Astrocyte (in vitro differentiated cells and primary cell): ENCODE measurements around the gene CCS. TPM values are rescaled to one million over a fixed set of nuclear protein-coding genes. Genes with fewer than 3 reads are reported as not detected.

Experiments
- DNase-seq: peaks from one replicate; pipeline ENCODE4 v3.0.0-alpha.2; 2010; ENCODE audit warnings: low read depth
- FAIRE-seq: peaks from 2 replicates; lab custom pipeline; 2011; peaks lifted over from hg19 to GRCh38; lab: Jason Lieb, UNC
- H2AFZ ChIP-seq: 2 replicates; pipeline ENCODE4 v1.6.0; 2012; ENCODE audit warnings: low read depth, low read length, inconsistent platforms
- H3K27ac ChIP-seq: 2 replicates; pipeline ENCODE4 v1.5.1; 2011; ENCODE audit warnings: low read depth, low read length, inconsistent platforms
- H3K27me3 ChIP-seq: 2 replicates; pipeline ENCODE4 v1.6.0; 2011; ENCODE audit warnings: low read length, inconsistent platforms; ENCODE audit not compliant: insufficient read depth
- H3K36me3 ChIP-seq: 2 replicates; pipeline ENCODE4 v1.5.1; 2011; ENCODE audit warnings: low read length, inconsistent platforms; ENCODE audit not compliant: insufficient read depth
- H3K4me1 ChIP-seq: 2 replicates; pipeline ENCODE4 v1.5.1; 2011; ENCODE audit warnings: low read length, inconsistent platforms; ENCODE audit not compliant: insufficient read depth
- H3K4me2 ChIP-seq: 2 replicates; pipeline ENCODE4 v1.6.0; 2012; ENCODE audit warnings: low read length, inconsistent platforms
- H3K4me3 ChIP-seq: 2 replicates; pipeline ENCODE4 v1.5.1; 2011; ENCODE audit warnings: low read depth, mild to moderate bottlenecking, low read length, inconsistent platforms; ENCODE audit not compliant: insufficient read depth
- H3K79me2 ChIP-seq: 2 replicates; pipeline ENCODE4 v1.6.0; 2012; ENCODE audit warnings: mild to moderate bottlenecking, low read length, inconsistent platforms; ENCODE audit not compliant: insufficient read depth
- H3K9ac ChIP-seq: 2 replicates; pipeline ENCODE4 v1.6.0; 2012; ENCODE audit warnings: mild to moderate bottlenecking, low read length, inconsistent platforms
- H3K9me3 ChIP-seq: 2 replicates; pipeline ENCODE4 v1.5.1; 2012; ENCODE audit warnings: low read depth, mild to moderate bottlenecking, low read length, inconsistent platforms; ENCODE audit not compliant: insufficient read depth
- H4K20me1 ChIP-seq: 2 replicates; pipeline ENCODE4 v1.6.0; 2012; ENCODE audit warnings: low read length, inconsistent platforms; ENCODE audit not compliant: insufficient read depth
- H3K27ac Mint-ChIP-seq: one replicate; pipeline ENCODE4 v1.8.0; 2021; ENCODE audit warnings: mild to moderate bottlenecking, mixed read lengths; ENCODE audit not compliant: unreplicated experiment
- H3K27me3 Mint-ChIP-seq: one replicate; pipeline ENCODE4 v1.8.0; 2021; ENCODE audit warnings: low read depth, mixed read lengths; ENCODE audit not compliant: unreplicated experiment
- H3K36me3 Mint-ChIP-seq: one replicate; pipeline ENCODE4 v1.8.0; 2021; ENCODE audit warnings: low read depth, mixed read lengths; ENCODE audit not compliant: unreplicated experiment
- H3K4me1 Mint-ChIP-seq: one replicate; pipeline ENCODE4 v1.8.0; 2021; ENCODE audit warnings: low read depth, mixed read lengths; ENCODE audit not compliant: unreplicated experiment
- H3K4me3 Mint-ChIP-seq: one replicate; pipeline ENCODE4 v1.8.0; 2021; ENCODE audit warnings: mild to moderate bottlenecking, moderate library complexity, mixed read lengths; ENCODE audit not compliant: unreplicated experiment
- H3K9me3 Mint-ChIP-seq: one replicate; pipeline ENCODE4 v1.8.0; 2021; ENCODE audit warnings: mild to moderate bottlenecking, mixed read lengths; ENCODE audit not compliant: unreplicated experiment
- EZH2 ChIP-seq: IDR thresholded peaks from 2 replicates; pipeline ENCODE4 v1.6.1; 2012; ENCODE audit warnings: mild to moderate bottlenecking, low read length, inconsistent platforms; ENCODE audit not compliant: insufficient read depth
- total RNA-seq: library from RNA; stranded (reverse); gene quantifications from 2 replicates; pipeline ENCODE4 v1.2.1, GENCODE V29; 2021
- TF ChIP-seq, protein P1 (sequence below): IDR thresholded peaks from 2 replicates; pipeline ENCODE4 v1.5.1; 2011; ENCODE audit warnings: low read depth, mild to moderate bottlenecking, inconsistent platforms, low read length, moderate library complexity; ENCODE audit not compliant: insufficient read depth

Gene CCS
- total RNA-seq, 1 donor from 2014 or later, result 23.2 TPM

DNA sequence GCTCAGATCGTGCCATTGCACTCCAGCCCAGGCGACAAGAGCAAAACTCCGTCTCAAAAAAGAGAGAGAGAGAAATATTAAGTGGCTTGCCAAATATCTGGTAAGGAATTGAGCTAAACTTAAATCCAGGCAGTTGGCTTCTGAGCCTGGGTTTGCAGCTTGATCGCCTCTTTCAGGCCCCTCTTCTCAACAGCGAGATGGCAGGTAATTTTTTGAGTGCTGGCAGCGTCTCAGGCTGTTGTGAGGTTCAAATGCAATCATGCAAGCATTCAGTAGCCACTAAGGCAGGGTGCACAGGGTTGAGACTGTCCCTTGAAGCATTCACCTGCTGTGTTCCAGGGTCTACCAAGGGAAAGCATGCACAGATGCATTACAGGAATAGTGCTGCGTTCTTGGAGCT is 23.9 kb upstream of the CCS start:
- no peaks in the 10 kb centered on the region for H3K36me3 ChIP-seq
- no peak overlapping the region for H3K27ac Mint-ChIP-seq
- H3K4me2 ChIP-seq, result no peak overlapping the region
- no peak overlapping the region for H3K4me3 Mint-ChIP-seq
- no peak overlapping the region for H3K9ac ChIP-seq
- TF ChIP-seq, protein P1, sequence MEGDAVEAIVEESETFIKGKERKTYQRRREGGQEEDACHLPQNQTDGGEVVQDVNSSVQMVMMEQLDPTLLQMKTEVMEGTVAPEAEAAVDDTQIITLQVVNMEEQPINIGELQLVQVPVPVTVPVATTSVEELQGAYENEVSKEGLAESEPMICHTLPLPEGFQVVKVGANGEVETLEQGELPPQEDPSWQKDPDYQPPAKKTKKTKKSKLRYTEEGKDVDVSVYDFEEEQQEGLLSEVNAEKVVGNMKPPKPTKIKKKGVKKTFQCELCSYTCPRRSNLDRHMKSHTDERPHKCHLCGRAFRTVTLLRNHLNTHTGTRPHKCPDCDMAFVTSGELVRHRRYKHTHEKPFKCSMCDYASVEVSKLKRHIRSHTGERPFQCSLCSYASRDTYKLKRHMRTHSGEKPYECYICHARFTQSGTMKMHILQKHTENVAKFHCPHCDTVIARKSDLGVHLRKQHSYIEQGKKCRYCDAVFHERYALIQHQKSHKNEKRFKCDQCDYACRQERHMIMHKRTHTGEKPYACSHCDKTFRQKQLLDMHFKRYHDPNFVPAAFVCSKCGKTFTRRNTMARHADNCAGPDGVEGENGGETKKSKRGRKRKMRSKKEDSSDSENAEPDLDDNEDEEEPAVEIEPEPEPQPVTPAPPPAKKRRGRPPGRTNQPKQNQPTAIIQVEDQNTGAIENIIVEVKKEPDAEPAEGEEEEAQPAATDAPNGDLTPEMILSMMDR, result no peak
- TF ChIP-seq EZH2, result no peak
- DNase-seq (no peak), FAIRE-seq (no peak)
- H3K27me3 ChIP-seq, result peaks cover 6% of the 10 kb centered on the region
- H3K4me1 Mint-ChIP-seq, result peaks cover 14% of the 10 kb centered on the region
- H3K36me3 Mint-ChIP-seq, result no peaks in the 10 kb centered on the region
- no peaks in the 10 kb centered on the region for H3K79me2 ChIP-seq
- no peak overlapping the region for H3K27ac ChIP-seq
- no peaks in the 10 kb centered on the region for H3K9me3 ChIP-seq
- H2AFZ ChIP-seq, result no peak overlapping the region
- no peaks in the 10 kb centered on the region for H4K20me1 ChIP-seq
- no peak overlapping the region for H3K4me3 ChIP-seq
- peaks cover 6% of the 10 kb centered on the region for H3K9me3 Mint-ChIP-seq
- peaks cover 16% of the 10 kb centered on the region for H3K27me3 Mint-ChIP-seq
- H3K4me1 ChIP-seq, result peaks cover 9% of the 10 kb centered on the region

DNA sequence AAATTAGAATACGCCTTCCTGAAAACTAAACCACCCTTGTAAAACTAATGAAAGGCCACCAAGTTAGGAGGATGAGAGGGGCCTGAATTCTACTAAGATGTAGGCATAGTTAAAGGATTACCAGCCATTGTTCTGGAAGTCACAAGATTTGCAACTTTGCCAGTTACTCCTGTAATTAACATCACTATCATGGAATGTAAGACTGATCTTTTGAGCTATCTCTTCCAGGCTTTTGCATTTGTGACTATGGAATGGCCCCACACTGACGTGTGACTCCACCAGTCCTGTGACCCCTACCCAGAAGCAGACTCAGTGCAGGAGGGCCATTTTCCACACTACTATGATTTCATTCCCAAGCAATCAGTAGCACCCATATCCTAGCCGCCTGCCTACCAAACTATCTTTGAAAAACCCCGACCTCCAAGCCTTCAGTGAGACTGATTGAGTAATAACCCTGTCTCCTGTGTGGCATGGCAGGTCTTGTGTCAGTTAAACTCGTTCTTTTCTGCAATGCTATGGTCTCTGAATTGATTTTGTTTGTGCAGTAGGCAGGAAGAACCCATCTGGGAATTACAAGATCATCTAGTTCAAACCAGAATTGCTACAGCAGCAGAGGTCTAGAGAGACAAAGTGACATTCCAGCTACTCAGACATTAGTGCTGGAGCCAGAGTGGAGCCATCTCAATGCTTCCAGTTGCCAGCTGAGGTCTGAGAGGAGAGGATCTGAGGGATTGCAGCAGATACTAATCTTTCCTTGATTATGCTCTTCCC is 22.7 kb upstream of the CCS start:
- TF ChIP-seq EZH2, result no peak
- TF ChIP-seq, protein P1, result no peak
- no peak overlapping the region for H2AFZ ChIP-seq
- no peaks in the 10 kb centered on the region for H3K36me3 Mint-ChIP-seq
- no peak overlapping the region for H3K4me3 Mint-ChIP-seq
- FAIRE-seq, result no peak
- peaks cover 6% of the 10 kb centered on the region for H3K27me3 ChIP-seq
- peaks cover 24% of the 10 kb centered on the region for H3K27me3 Mint-ChIP-seq
- H3K79me2 ChIP-seq, result no peaks in the 10 kb centered on the region
- no peak overlapping the region for H3K4me2 ChIP-seq
- no peak for DNase-seq
- H3K27ac ChIP-seq, result no peak overlapping the region
- no peak overlapping the region for H3K9ac ChIP-seq
- no peak overlapping the region for H3K4me3 ChIP-seq
- H3K9me3 ChIP-seq, result no peaks in the 10 kb centered on the region
- peaks cover 9% of the 10 kb centered on the region for H3K9me3 Mint-ChIP-seq
- H3K27ac Mint-ChIP-seq, result no peak overlapping the region
- no peaks in the 10 kb centered on the region for H3K36me3 ChIP-seq
- H3K4me1 Mint-ChIP-seq, result peaks cover 10% of the 10 kb centered on the region
- peaks cover 9% of the 10 kb centered on the region for H3K4me1 ChIP-seq
- H4K20me1 ChIP-seq, result no peaks in the 10 kb centered on the region

DNA sequence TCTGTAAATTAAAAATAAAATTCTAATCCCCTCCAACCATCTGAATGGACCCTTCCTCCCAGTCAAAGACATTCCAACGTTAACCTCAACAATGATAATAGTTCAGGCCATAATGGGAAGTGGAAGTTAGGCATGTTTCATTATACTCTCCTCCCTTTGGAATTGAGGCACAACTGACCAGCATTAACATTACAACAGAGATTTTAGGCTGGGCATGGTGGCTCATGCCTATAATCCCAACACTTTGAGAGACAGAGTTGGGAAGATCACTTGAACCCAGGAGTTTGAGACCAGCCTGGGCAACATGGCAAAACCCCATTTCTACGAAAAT is 22.2 kb upstream of the CCS start:
- Mint-ChIP-seq H3K27ac (no peak overlapping the region), H3K27me3 (peaks cover 24% of the 10 kb centered on the region), H3K9me3 (peaks cover 9% of the 10 kb centered on the region), H3K36me3 (no peaks in the 10 kb centered on the region), H3K4me1 (peaks cover 10% of the 10 kb centered on the region), H3K4me3 (no peak overlapping the region)
- Histone ChIP-seq H3K4me1 (peaks cover 9% of the 10 kb centered on the region), H3K79me2 (no peaks in the 10 kb centered on the region), H3K9ac (no peak overlapping the region), H3K36me3 (no peaks in the 10 kb centered on the region), H3K27ac (no peak overlapping the region), H3K27me3 (peaks cover 6% of the 10 kb centered on the region), H2AFZ (no peak overlapping the region), H3K4me2 (no peak overlapping the region), H4K20me1 (no peaks in the 10 kb centered on the region), H3K4me3 (no peak overlapping the region), H3K9me3 (no peaks in the 10 kb centered on the region)
- DNase-seq, result no peak
- no peak for TF ChIP-seq EZH2
- TF ChIP-seq, protein P1, result no peak
- no peak for FAIRE-seq
